HepG2 (cell line): Measurements from ENCODE around the gene BACH1. TPM values are rescaled to one million over a fixed set of nuclear protein-coding genes. Genes with fewer than 3 reads are reported as not detected.

Experiments used
- ATAC-seq: fragments of 200-7000 bp; cut with Tn5 transposase; 3 replicates; pipeline ENCODE4 v1.9.1; 2020; ENCODE audit warnings: mild to moderate bottlenecking, moderate library complexity
- BruUV-seq: library from RNA; stranded (reverse); fragments of 400-500 nt; replicated peaks from 2 replicates; lab custom pipeline; 2021; lab: Mats Ljungman, UMichigan
- CTCF ChIA-PET: fragments of 300-600 bp; formaldehyde crosslinking; extraction: SDS; loops from one replicate; lab custom pipeline; 2021; ENCODE audit warnings: low total read pairs, inconsistent platforms, low intra/inter-chr PET ratio; lab: Yijun Ruan, JAX
- POLR2A ChIA-PET: fragments of 350-600 bp; sonication (Branson Sonifier 250); formaldehyde crosslinking; loops from one replicate; lab custom pipeline; 2020; ENCODE audit warnings: antibody characterized with exemption, inconsistent platforms; lab: Yijun Ruan, JAX
- DNase-seq: peaks from one replicate; pipeline ENCODE4 v3.0.0-alpha.2; 2015; ENCODE audit warnings: low spot score
- FAIRE-seq: peaks from 3 replicates; lab custom pipeline; 2011; peaks lifted over from hg19 to GRCh38; lab: Jason Lieb, UNC
- H2AFZ ChIP-seq: one replicate; pipeline ENCODE4 v1.6.1; 2011; ENCODE audit warnings: low read length, inconsistent platforms
- H3K27ac ChIP-seq: fragments of 300-600 bp; 3 replicates; pipeline ENCODE4 v1.8.0; 2011; ENCODE audit warnings: mixed run types, mild to moderate bottlenecking, mixed read lengths, low read length, inconsistent platforms; ENCODE audit not compliant: insufficient read depth; ENCODE audit errors: extremely low read length
- H3K27me3 ChIP-seq, 2 experiments: fragments of 200-600 bp in 1 of 2; 2 replicates in 1 of 2; 3 replicates in 1 of 2; pipeline versions ENCODE4 v1.6.0 to v1.8.0; 2011; ENCODE audit warnings: low read length in 2 of 2, mild to moderate bottlenecking in 2 of 2, moderate library complexity in 2 of 2, inconsistent platforms in 1 of 2; ENCODE audit not compliant: insufficient read depth in 2 of 2, control insufficient read depth in 1 of 2
- H3K36me3 ChIP-seq, 2 experiments: fragments of 200-600 bp in 1 of 2; replicated peaks in 1 of 2; 2 replicates in 1 of 2; 3 replicates in 1 of 2; pipeline versions ENCODE4 v1.5.1 to v1.8.0; 2011; ENCODE audit warnings: low read length in 2 of 2, inconsistent platforms in 1 of 2; ENCODE audit not compliant: insufficient read depth in 2 of 2, control insufficient read depth in 1 of 2
- H3K4me1 ChIP-seq: 2 replicates; pipeline ENCODE4 v1.5.1; 2012; ENCODE audit warnings: low read length, inconsistent platforms; ENCODE audit not compliant: insufficient read depth
- H3K4me2 ChIP-seq: 2 replicates; pipeline ENCODE4 v1.6.0; 2011; ENCODE audit warnings: low read depth, low read length, inconsistent platforms
- H3K4me3 ChIP-seq, 3 experiments: fragments of 200-600 bp in 1 of 3; sonication (generic), shearing (Covaris generic) in 1 of 3; replicated peaks in 1 of 3; 2 replicates each; pipeline ENCODE4 v1.5.1; 2011 to 2016; ENCODE audit warnings: low read length in 3 of 3, inconsistent platforms in 2 of 3, low read depth in 2 of 3, mild to moderate bottlenecking in 2 of 3, control low read depth in 1 of 3, mixed read lengths in 1 of 3; ENCODE audit not compliant: insufficient read depth in 1 of 3
- H3K79me2 ChIP-seq: one replicate; pipeline ENCODE4 v1.6.1; 2011; ENCODE audit warnings: low read length, inconsistent platforms; ENCODE audit not compliant: insufficient read depth
- H3K9ac ChIP-seq: 2 replicates; pipeline ENCODE4 v1.6.0; 2011; ENCODE audit warnings: mild to moderate bottlenecking, low read depth, low read length, inconsistent platforms; ENCODE audit not compliant: insufficient read depth
- H3K9me3 ChIP-seq: 2 replicates; pipeline ENCODE4 v1.5.1; 2012; ENCODE audit warnings: mild to moderate bottlenecking, low read length
- H4K20me1 ChIP-seq: 2 replicates; pipeline ENCODE4 v1.6.0; 2011; ENCODE audit warnings: inconsistent platforms, mild to moderate bottlenecking, low read length, moderate library complexity; ENCODE audit not compliant: insufficient read depth
- HNF4A ChIP-seq: sonication (generic); formaldehyde crosslinking; IDR thresholded peaks from 2 replicates; pipeline ENCODE4 v1.4.0; 2020; ENCODE audit warnings: missing genetic modification reagents
- IRF1 ChIP-seq: sonication (generic); formaldehyde crosslinking; IDR thresholded peaks from 2 replicates; pipeline ENCODE4 v1.4.0; 2020; ENCODE audit warnings: low read depth, mild to moderate bottlenecking, missing genetic modification reagents
- IRF2 ChIP-seq: IDR thresholded peaks from 2 replicates; pipeline ENCODE4 v1.6.1; 2018; ENCODE audit warnings: missing genetic modification reagents, missing compliant biosample characterization
- NR0B2 ChIP-seq: sonication (generic); formaldehyde crosslinking; IDR thresholded peaks from 2 replicates; pipeline ENCODE4 v1.4.0; 2020; ENCODE audit warnings: mild to moderate bottlenecking, missing genetic modification reagents
- SMAD9 ChIP-seq: sonication (generic); formaldehyde crosslinking; IDR thresholded peaks from 2 replicates; pipeline ENCODE4 v1.5.1; 2020; ENCODE audit warnings: mild to moderate bottlenecking, missing genetic modification reagents
- SMC3 ChIP-seq: IDR thresholded peaks from 2 replicates; pipeline ENCODE4 v1.6.1; 2011; ENCODE audit warnings: low read length, improper control_type of control experiment
- SOX5 ChIP-seq: IDR thresholded peaks from 2 replicates; pipeline ENCODE4 v1.6.1; 2016; ENCODE audit warnings: borderline replicate concordance
- SP2 ChIP-seq: sonication (generic); formaldehyde crosslinking; IDR thresholded peaks from 2 replicates; pipeline ENCODE4 v1.5.1; 2020; ENCODE audit warnings: mild to moderate bottlenecking, missing genetic modification reagents
- TCF12 ChIP-seq, 2 experiments: fragments of 450-650 bp in 1 of 2; sonication (generic) in 1 of 2; formaldehyde crosslinking in 1 of 2; IDR thresholded peaks; 2 replicates each; pipeline versions ENCODE4 v1.6.1 to v1.8.0; 2017 to 2022; ENCODE audit warnings: antibody characterized with exemption in 1 of 2, mild to moderate bottlenecking in 1 of 2, missing genetic modification reagents in 1 of 2, moderate library complexity in 1 of 2
- TMF1 ChIP-seq: sonication (generic); formaldehyde crosslinking; IDR thresholded peaks from 2 replicates; pipeline ENCODE4 v1.8.1; 2022; ENCODE audit warnings: low read depth, missing genetic modification reagents
- ZBTB38 ChIP-seq: sonication (generic); formaldehyde crosslinking; IDR thresholded peaks from 2 replicates; pipeline ENCODE4 v1.5.1; 2020; ENCODE audit warnings: mild to moderate bottlenecking, missing genetic modification reagents
- ZNF235 ChIP-seq: sonication (generic); formaldehyde crosslinking; IDR thresholded peaks from 2 replicates; pipeline ENCODE4 v1.8.1; 2023; ENCODE audit warnings: mild to moderate bottlenecking, missing genetic modification reagents, borderline replicate concordance
- ZNF740 ChIP-seq: sonication (generic); formaldehyde crosslinking; IDR thresholded peaks from 2 replicates; pipeline ENCODE4 v1.4.0; 2020; ENCODE audit warnings: missing genetic modification reagents
- WGBS: methylation state at CpG from one replicate; pipeline ENCODE4 v1.1.6; 2017; ENCODE audit warnings: low lambda C conversion rate; 5-methylcytosine and 5-hydroxymethylcytosine counted together
- in situ Hi-C: cut with HindIII; loops from 2 replicates; pipeline ENCODE4 v1.10.0; 2017; ENCODE audit warnings: low pct_unique_long_range_greater_than_20kb; ENCODE audit not compliant: extremely low pct_ligation_motif_present
- intact Hi-C: fragments of 100-400 bp; cut with micrococcal nuclease; formaldehyde crosslinking; loops from one replicate; pipeline ENCODE4 v1.10.0; 2022; ENCODE audit not compliant: unreplicated experiment
- polyA plus RNA-seq, 8 experiments: library from polyadenylated mRNA; depleted of rRNA in 3 of 8; stranded (reverse) in 7 of 8; unstranded in 1 of 8; fragments of >200 nt; fragmentation: Illumina TruSeq in 4 of 8; extraction: Trizol in 4 of 8; gene quantifications; 2 replicates each; pipeline versions ENCODE4 v1.2.1 to v1.2.3, GENCODE V29; 2011 to 2016; ENCODE audit warnings: low read depth in 4 of 8, missing spikeins in 1 of 8, mixed read lengths in 1 of 8; ENCODE audit not compliant: insufficient read depth in 1 of 8
- total RNA-seq, 5 experiments: library from RNA; depleted of rRNA; stranded (reverse); fragments of >200 nt; fragmentation: Illumina TruSeq; extraction: Trizol; gene quantifications; 2 replicates each; pipeline ENCODE4 v1.2.3, GENCODE V29; 2016; ENCODE audit warnings: low read depth in 1 of 5

Gene BACH1
- total and polyA plus RNA-seq, 2 of the 13 experiments (the other 11 are each of a cell fraction or from before 2014, with no cell fraction given): 16.5 to 51.7 TPM

- ChIA-PET POLR2A (interaction anchor here (1.2 kb wide), 1 partner anchor 116 kb away, joined by 4 read pairs; no protein-coding TSS in a partner anchor), CTCF (no interaction called here)
- H3K4me2 ChIP-seq: peak overlapping the region; percentile 64
- H2AFZ ChIP-seq: no peak overlapping the region
- ATAC-seq: no peak
- DNase-seq: no peak
- FAIRE-seq: no peak
- H3K9me3 ChIP-seq: no peaks in the 10 kb centered on the region
- H3K36me3 ChIP-seq: no peaks in the 10 kb centered on the region
- peaks cover 35% of the 10 kb centered on the region for H3K79me2 ChIP-seq
- no peaks in the 10 kb centered on the region; a peak in 1 of 5 replicates for H3K27me3 ChIP-seq
- peak overlapping the region; percentile 57; the same call in 1 of the 2 replicates for H3K9ac ChIP-seq
- peaks cover 28% of the 10 kb centered on the region for H4K20me1 ChIP-seq
- TF ChIP-seq NR0B2 (CRISPR knock-in tag): no peak
- TF ChIP-seq SMAD9 (CRISPR knock-in tag): no peak
- TF ChIP-seq TMF1 (CRISPR knock-in tag): no peak
- no peak for TF ChIP-seq SOX5 (CRISPR knock-in tag)
- no peak for TF ChIP-seq ZNF740
- no peak for TF ChIP-seq HNF4A (CRISPR knock-in tag)
- no peak for TF ChIP-seq IRF2 (CRISPR knock-in tag)
- TF ChIP-seq TCF12 (IDR thresholded peaks at IDR 0.05): no peak
- TF ChIP-seq TCF12 (CRISPR knock-in tag; IDR thresholded peaks at IDR 0.05): no peak
- TF ChIP-seq IRF1 (CRISPR knock-in tag): no peak
- TF ChIP-seq ZNF235 (CRISPR knock-in tag): no peak
- no peak for TF ChIP-seq SMC3
- peak; percentile 46; the same call in 1 of the 2 replicates for TF ChIP-seq ZBTB38
- 0 out of 2 replicates have a peak, but pooled peaks have one; percentile 29 for TF ChIP-seq SP2 (CRISPR knock-in tag)
- H3K4me1 ChIP-seq: peaks cover 50% of the 10 kb centered on the region
- 91% methylated on average over 27 of the region's 27 CpGs for WGBS
- intact Hi-C loops (loop anchor here (5.0 to 10.0 kb wide), 2 partner anchors 50 to 103 kb away; no protein-coding TSS in a partner anchor), in situ Hi-C loops (loop anchor here (10.0 kb wide), 1 partner anchor 113 kb away; no protein-coding TSS in a partner anchor)
- no TSS peak for BruUV-seq
- peak overlapping the region; percentile 92 for H3K27ac ChIP-seq
- H3K4me3 ChIP-seq: peak overlapping the region in 2 of 3 experiments; percentile 63 to 83; a peak in 3 of 6 replicates
Observed at GRCh38 chr21:29297483-29298347, 1.0 kb upstream of the BACH1 start.
